Astrocyte (in vitro differentiated cells and primary cell): ENCODE data around the gene RBX1. TPM values are rescaled to one million over a fixed set of nuclear protein-coding genes. Genes with fewer than 3 reads are reported as not detected.
A peak's percentile ranks its signal among the peaks of the same experiment; 100 is the strongest.

Experiments used
- DNase-seq: peaks from one replicate; pipeline ENCODE4 v3.0.0-alpha.2; 2010; ENCODE audit warnings: low read depth
- FAIRE-seq: peaks from 2 replicates; lab custom pipeline; 2011; peaks lifted over from hg19 to GRCh38; lab: Jason Lieb, UNC
- H2AFZ ChIP-seq: 2 replicates; pipeline ENCODE4 v1.6.0; 2012; ENCODE audit warnings: low read depth, low read length, inconsistent platforms
- H3K27ac ChIP-seq: 2 replicates; pipeline ENCODE4 v1.5.1; 2011; ENCODE audit warnings: low read depth, low read length, inconsistent platforms
- H3K27me3 ChIP-seq: 2 replicates; pipeline ENCODE4 v1.6.0; 2011; ENCODE audit warnings: low read length, inconsistent platforms; ENCODE audit not compliant: insufficient read depth
- H3K36me3 ChIP-seq: 2 replicates; pipeline ENCODE4 v1.5.1; 2011; ENCODE audit warnings: low read length, inconsistent platforms; ENCODE audit not compliant: insufficient read depth
- H3K4me1 ChIP-seq: 2 replicates; pipeline ENCODE4 v1.5.1; 2011; ENCODE audit warnings: low read length, inconsistent platforms; ENCODE audit not compliant: insufficient read depth
- H3K4me2 ChIP-seq: 2 replicates; pipeline ENCODE4 v1.6.0; 2012; ENCODE audit warnings: low read length, inconsistent platforms
- H3K4me3 ChIP-seq: 2 replicates; pipeline ENCODE4 v1.5.1; 2011; ENCODE audit warnings: low read depth, mild to moderate bottlenecking, low read length, inconsistent platforms; ENCODE audit not compliant: insufficient read depth
- H3K79me2 ChIP-seq: 2 replicates; pipeline ENCODE4 v1.6.0; 2012; ENCODE audit warnings: mild to moderate bottlenecking, low read length, inconsistent platforms; ENCODE audit not compliant: insufficient read depth
- H3K9ac ChIP-seq: 2 replicates; pipeline ENCODE4 v1.6.0; 2012; ENCODE audit warnings: mild to moderate bottlenecking, low read length, inconsistent platforms
- H3K9me3 ChIP-seq: 2 replicates; pipeline ENCODE4 v1.5.1; 2012; ENCODE audit warnings: low read depth, mild to moderate bottlenecking, low read length, inconsistent platforms; ENCODE audit not compliant: insufficient read depth
- H4K20me1 ChIP-seq: 2 replicates; pipeline ENCODE4 v1.6.0; 2012; ENCODE audit warnings: low read length, inconsistent platforms; ENCODE audit not compliant: insufficient read depth
- H3K27ac Mint-ChIP-seq: one replicate; pipeline ENCODE4 v1.8.0; 2021; ENCODE audit warnings: mild to moderate bottlenecking, mixed read lengths; ENCODE audit not compliant: unreplicated experiment
- H3K27me3 Mint-ChIP-seq: one replicate; pipeline ENCODE4 v1.8.0; 2021; ENCODE audit warnings: low read depth, mixed read lengths; ENCODE audit not compliant: unreplicated experiment
- H3K36me3 Mint-ChIP-seq: one replicate; pipeline ENCODE4 v1.8.0; 2021; ENCODE audit warnings: low read depth, mixed read lengths; ENCODE audit not compliant: unreplicated experiment
- H3K4me1 Mint-ChIP-seq: one replicate; pipeline ENCODE4 v1.8.0; 2021; ENCODE audit warnings: low read depth, mixed read lengths; ENCODE audit not compliant: unreplicated experiment
- H3K4me3 Mint-ChIP-seq: one replicate; pipeline ENCODE4 v1.8.0; 2021; ENCODE audit warnings: mild to moderate bottlenecking, moderate library complexity, mixed read lengths; ENCODE audit not compliant: unreplicated experiment
- H3K9me3 Mint-ChIP-seq: one replicate; pipeline ENCODE4 v1.8.0; 2021; ENCODE audit warnings: mild to moderate bottlenecking, mixed read lengths; ENCODE audit not compliant: unreplicated experiment
- CTCF ChIP-seq: IDR thresholded peaks from 2 replicates; pipeline ENCODE4 v1.5.1; 2011; ENCODE audit warnings: low read depth, mild to moderate bottlenecking, inconsistent platforms, low read length, moderate library complexity; ENCODE audit not compliant: insufficient read depth
- EZH2 ChIP-seq: IDR thresholded peaks from 2 replicates; pipeline ENCODE4 v1.6.1; 2012; ENCODE audit warnings: mild to moderate bottlenecking, low read length, inconsistent platforms; ENCODE audit not compliant: insufficient read depth
- total RNA-seq: library from RNA; stranded (reverse); gene quantifications from 2 replicates; pipeline ENCODE4 v1.2.1, GENCODE V29; 2021

RBX1 gene
- total RNA-seq, 1 donor from 2014 or later = 54.6 TPM

- FAIRE-seq = no peak
Observed at GRCh38 chr22:40932396-40932795, 18.8 kb upstream of the RBX1 start.

GRCh38 chr22:40939202-40939601 is 12.0 kb upstream of the RBX1 start:
- no peak for FAIRE-seq
- Histone ChIP-seq H3K9me3 (no peaks in the 10 kb centered on the region), H3K9ac (no peak overlapping the region), H3K27me3 (no peaks in the 10 kb centered on the region), H3K27ac (no peak overlapping the region), H3K4me3 (no peak overlapping the region), H3K4me2 (no peak overlapping the region), H4K20me1 (no peaks in the 10 kb centered on the region), H3K36me3 (no peaks in the 10 kb centered on the region), H3K79me2 (no peaks in the 10 kb centered on the region), H2AFZ (no peak overlapping the region), H3K4me1 (no peaks in the 10 kb centered on the region)
- no peak for DNase-seq
- H3K9me3 Mint-ChIP-seq = no peaks in the 10 kb centered on the region
- TF ChIP-seq EZH2 (no peak), CTCF (no peak)
- peaks cover 3% of the 10 kb centered on the region for H3K36me3 Mint-ChIP-seq
- H3K27ac Mint-ChIP-seq = no peak overlapping the region
- no peaks in the 10 kb centered on the region for H3K4me1 Mint-ChIP-seq
- no peak overlapping the region for H3K4me3 Mint-ChIP-seq
- H3K27me3 Mint-ChIP-seq = no peaks in the 10 kb centered on the region

More at GRCh38 chr22:40932396-40932795, 18.8 kb upstream of the RBX1 start:
- Histone ChIP-seq H2AFZ (no peak overlapping the region), H3K9ac (no peak overlapping the region), H3K4me2 (no peak overlapping the region), H3K36me3 (peaks cover 5% of the 10 kb centered on the region), H4K20me1 (no peaks in the 10 kb centered on the region), H3K9me3 (no peaks in the 10 kb centered on the region), H3K27ac (no peak overlapping the region), H3K4me3 (no peak overlapping the region), H3K4me1 (no peaks in the 10 kb centered on the region), H3K27me3 (no peaks in the 10 kb centered on the region), H3K79me2 (no peaks in the 10 kb centered on the region)
- H3K27me3 Mint-ChIP-seq = no peaks in the 10 kb centered on the region
- no peaks in the 10 kb centered on the region for H3K9me3 Mint-ChIP-seq
- TF ChIP-seq EZH2 (no peak), CTCF (no peak)
- no peak for DNase-seq
- no peak overlapping the region for H3K27ac Mint-ChIP-seq
- peaks cover 4% of the 10 kb centered on the region for H3K36me3 Mint-ChIP-seq
- no peaks in the 10 kb centered on the region for H3K4me1 Mint-ChIP-seq
- no peak overlapping the region for H3K4me3 Mint-ChIP-seq

GRCh38 chr22:40951795-40952605 is 822 bp downstream of the RBX1 start:
- peak overlapping the region; percentile 96 for H3K4me2 ChIP-seq
- H3K36me3 ChIP-seq = peaks cover 12% of the 10 kb centered on the region
- no peak for TF ChIP-seq EZH2
- TF ChIP-seq CTCF = no peak
- no peaks in the 10 kb centered on the region for H3K9me3 ChIP-seq
- H3K27ac ChIP-seq = peak overlapping the region; percentile 99
- H4K20me1 ChIP-seq = peaks cover 12% of the 10 kb centered on the region
- Mint-ChIP-seq H3K4me1 (peaks cover 8% of the 10 kb centered on the region), H3K36me3 (peaks cover 4% of the 10 kb centered on the region), H3K27me3 (no peaks in the 10 kb centered on the region), H3K9me3 (no peaks in the 10 kb centered on the region), H3K4me3 (peak overlapping the region; percentile 99), H3K27ac (peak overlapping the region; percentile 100)
- FAIRE-seq (no peak), DNase-seq (no peak)
- no peak overlapping the region for H2AFZ ChIP-seq
- peak overlapping the region; percentile 80 for H3K4me3 ChIP-seq
- peaks cover 12% of the 10 kb centered on the region for H3K4me1 ChIP-seq
- H3K79me2 ChIP-seq = peaks cover 52% of the 10 kb centered on the region
- peak overlapping the region; percentile 98 for H3K9ac ChIP-seq
- no peaks in the 10 kb centered on the region for H3K27me3 ChIP-seq
